GM12892 (cell line): ENCODE data around the gene DNPEP. TPM values are rescaled to one million over a fixed set of nuclear protein-coding genes. Genes with fewer than 3 reads are reported as not detected.

ENCODE experiments used
- DNase-seq: peaks from one replicate; pipeline ENCODE4 v3.0.0; 2011; ENCODE audit not compliant: insufficient read length
- FAIRE-seq: peaks from 2 replicates; lab custom pipeline; 2011; peaks lifted over from hg19 to GRCh38; lab: Jason Lieb, UNC
- POLR2A ChIP-seq: IDR thresholded peaks from 2 replicates; pipeline ENCODE4 v1.6.1; 2011; ENCODE audit warnings: low read depth, low read length, control low read depth
- POLR2AphosphoS5 ChIP-seq: IDR thresholded peaks from 2 replicates; pipeline ENCODE4 v1.6.1; 2011; ENCODE audit warnings: low read depth, low read length, control low read depth
- TAF1 ChIP-seq: IDR thresholded peaks from 2 replicates; pipeline ENCODE4 v1.6.1; 2011; ENCODE audit warnings: low read depth, mild to moderate bottlenecking, control low read depth, low read length, borderline replicate concordance
- polyA plus RNA-seq: library from polyadenylated mRNA; unstranded; fragments of >200 nt; gene quantifications from one replicate; pipeline ENCODE4 v1.2.1, GENCODE V29; 2012; ENCODE audit warnings: missing spikeins, inconsistent platforms; ENCODE audit not compliant: missing spikeins

DNPEP gene
- 67.0 TPM for polyA plus RNA-seq

DNA sequence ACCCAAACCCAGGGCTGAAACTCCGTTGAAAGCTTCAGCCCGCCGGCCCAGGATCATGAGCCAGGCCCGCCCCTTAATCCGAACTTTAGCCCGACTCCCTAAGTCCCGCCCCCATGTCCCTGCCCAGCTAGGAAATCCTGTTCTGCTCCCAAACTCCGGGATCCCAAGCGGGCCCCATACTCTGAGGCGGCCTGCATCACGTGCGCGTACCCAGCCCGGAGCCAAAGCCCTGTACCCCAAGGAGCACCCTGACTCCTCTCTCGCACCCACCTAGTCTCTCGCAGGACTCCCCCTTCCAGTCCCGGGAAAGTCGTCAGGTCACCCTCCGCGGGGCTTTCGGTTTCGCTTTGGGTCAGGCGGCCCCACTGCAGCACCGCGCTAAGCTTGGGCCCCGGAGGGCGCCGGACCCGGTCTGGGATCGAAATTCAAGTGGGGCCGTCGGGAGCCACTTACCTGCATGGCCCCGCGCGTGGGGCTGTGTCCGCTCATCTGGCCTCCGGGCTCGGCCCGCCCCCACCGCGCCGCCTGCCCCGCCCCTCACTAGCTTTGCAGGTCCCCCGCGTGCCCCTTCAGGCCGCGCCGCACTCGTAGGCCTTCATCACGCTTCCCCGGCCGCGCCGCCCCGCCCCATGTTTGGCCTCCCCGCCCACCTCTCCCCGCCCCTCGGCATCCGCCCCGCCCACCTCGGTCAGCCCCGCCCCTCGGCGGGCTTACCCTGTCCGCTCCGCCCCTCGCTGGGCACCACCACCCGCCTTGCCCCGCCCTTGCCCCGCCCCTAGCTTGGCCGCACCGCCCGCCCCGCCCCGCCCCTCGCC, at the start of gene DNPEP:
Gene DNPEP (minus strand): TSS at position 607 of the 815 bp plus-strand sequence. CDS start 118 bp downstream, at position 489.
- peak; percentile 81 for DNase-seq
- TF ChIP-seq POLR2A, result peak; percentile 64
- TF ChIP-seq POLR2AphosphoS5, result 0 out of 2 replicates have a peak, but pooled peaks have one; percentile 35
- no peak for TF ChIP-seq TAF1
- no peak for FAIRE-seq

DNA sequence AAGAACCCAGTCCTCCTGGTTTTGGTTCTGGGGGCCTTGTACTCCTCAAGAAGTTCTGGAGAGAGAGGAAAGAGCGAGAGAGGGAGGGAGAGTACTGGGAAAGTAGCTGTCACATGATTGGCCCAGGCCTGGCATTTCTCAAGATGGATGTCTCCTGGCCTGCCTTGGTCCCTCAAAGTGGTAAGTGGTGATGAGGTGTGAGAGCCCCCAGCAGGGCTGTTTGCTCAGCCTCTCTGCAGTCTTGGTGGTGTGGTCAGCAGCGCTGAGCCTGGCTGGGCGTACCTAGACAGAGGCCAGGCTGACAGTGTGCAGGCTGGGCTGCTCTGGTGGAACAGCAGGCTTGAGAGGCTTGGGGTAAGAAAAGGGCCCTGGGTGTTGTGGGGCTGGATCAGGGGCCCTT, 49.4 kb upstream of the DNPEP start:
- no peak for FAIRE-seq

DNA sequence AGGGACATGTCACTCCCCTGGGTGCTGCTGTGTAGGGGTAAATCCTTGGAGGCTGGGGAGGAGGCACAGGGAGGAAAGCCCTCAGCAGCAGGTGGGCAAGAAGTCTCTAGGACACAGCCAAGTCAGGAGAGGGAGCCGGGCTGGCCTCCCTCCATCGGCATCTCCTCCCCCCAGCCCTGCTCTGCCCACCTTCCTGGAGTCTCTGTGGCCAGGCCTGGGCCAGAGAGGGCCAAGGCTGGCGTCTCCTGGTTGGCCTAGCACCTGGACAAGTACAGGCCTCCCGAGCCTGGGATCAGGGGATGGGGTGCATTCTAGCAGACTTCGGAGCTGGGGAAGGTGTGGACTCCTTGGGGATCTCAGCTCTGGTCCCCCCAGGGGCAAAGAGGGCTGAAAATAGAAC, 48.8 kb upstream of the DNPEP start:
- no peak for TF ChIP-seq POLR2AphosphoS5
- TF ChIP-seq TAF1, result no peak
- TF ChIP-seq POLR2A, result no peak
- FAIRE-seq, result no peak
- no peak for DNase-seq

More for the DNA sequence above, 49.4 kb upstream of the DNPEP start:
- TF ChIP-seq POLR2AphosphoS5 (no peak), POLR2A (no peak), TAF1 (no peak)
- DNase-seq, result no peak

DNA sequence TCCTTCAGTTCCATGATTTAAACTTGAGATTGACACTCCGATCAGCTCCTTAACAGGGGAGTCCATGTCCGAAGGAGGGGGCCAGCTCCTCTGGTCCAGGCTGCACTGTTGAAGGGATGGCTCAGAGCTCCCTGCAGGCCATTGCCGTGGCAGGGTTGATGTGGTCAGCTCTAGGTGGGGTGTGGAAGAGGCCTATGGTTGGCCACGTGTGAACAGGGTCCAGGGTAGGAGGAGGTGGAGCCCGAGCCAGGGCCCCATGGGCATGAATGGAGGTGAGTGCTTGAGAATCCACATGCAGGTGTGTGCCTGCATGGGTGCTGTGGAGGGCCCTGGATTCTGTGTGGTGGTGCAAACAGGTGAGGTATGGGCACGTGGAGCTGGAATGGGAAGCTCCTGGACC, 48.0 kb upstream of the DNPEP start:
- TF ChIP-seq POLR2AphosphoS5, result no peak
- FAIRE-seq, result no peak
- DNase-seq, result no peak

DNA sequence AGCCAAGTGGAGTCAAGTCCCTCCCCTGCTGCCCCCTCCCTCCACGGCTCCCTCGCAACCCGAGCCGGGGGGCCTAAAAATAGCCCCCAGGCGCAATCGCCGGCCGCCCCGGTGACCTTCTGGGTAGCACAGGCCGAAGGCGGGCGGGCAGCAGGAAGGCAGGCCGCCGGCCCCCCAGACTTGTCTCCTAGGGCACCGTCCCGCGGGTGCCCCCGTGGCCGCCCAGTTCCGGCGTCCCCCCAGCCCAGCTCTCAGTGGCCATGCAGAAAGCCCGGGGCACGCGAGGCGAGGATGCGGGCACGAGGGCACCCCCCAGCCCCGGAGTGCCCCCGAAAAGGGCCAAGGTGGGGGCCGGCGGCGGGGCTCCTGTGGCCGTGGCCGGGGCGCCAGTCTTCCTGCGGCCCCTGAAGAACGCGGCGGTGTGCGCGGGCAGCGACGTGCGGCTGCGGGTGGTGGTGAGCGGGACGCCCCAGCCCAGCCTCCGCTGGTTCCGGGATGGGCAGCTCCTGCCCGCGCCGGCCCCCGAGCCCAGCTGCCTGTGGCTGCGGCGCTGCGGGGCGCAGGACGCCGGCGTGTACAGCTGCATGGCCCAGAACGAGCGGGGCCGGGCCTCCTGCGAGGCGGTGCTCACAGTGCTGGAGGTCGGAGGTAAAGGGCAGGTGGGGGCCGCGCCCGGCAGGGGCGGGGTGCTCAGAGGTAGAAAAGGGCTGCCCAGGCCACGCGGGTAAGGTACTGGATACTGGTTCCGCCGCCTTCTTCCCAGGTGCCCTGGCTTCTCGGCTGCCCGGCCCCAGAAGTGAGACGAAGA, 47.2 kb upstream of the DNPEP start, which contains the start of gene SPEG:
Gene SPEG (plus strand): TSS at position 126 of the 808 bp plus-strand sequence. CDS start 135 bp downstream, at position 261.
- TF ChIP-seq POLR2AphosphoS5 (no peak), TAF1 (no peak), POLR2A (no peak)
- FAIRE-seq (no peak), DNase-seq (no peak)

DNA sequence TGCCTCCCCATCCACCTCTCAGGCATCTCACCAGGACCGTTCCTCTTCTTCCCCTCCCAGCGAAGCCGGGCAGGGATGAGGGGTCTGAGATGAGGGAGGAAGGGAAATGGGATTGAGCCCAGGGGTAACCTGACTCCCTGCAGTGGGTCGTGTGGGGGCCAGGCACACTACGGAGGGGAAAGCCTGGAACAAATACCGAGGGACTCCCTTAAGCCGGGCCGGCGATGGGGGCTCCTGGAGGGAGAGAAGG, 46.7 kb upstream of the DNPEP start:
- DNase-seq, result no peak
- no peak for TF ChIP-seq TAF1
- TF ChIP-seq POLR2AphosphoS5, result no peak
- no peak for TF ChIP-seq POLR2A
- FAIRE-seq, result no peak

DNA sequence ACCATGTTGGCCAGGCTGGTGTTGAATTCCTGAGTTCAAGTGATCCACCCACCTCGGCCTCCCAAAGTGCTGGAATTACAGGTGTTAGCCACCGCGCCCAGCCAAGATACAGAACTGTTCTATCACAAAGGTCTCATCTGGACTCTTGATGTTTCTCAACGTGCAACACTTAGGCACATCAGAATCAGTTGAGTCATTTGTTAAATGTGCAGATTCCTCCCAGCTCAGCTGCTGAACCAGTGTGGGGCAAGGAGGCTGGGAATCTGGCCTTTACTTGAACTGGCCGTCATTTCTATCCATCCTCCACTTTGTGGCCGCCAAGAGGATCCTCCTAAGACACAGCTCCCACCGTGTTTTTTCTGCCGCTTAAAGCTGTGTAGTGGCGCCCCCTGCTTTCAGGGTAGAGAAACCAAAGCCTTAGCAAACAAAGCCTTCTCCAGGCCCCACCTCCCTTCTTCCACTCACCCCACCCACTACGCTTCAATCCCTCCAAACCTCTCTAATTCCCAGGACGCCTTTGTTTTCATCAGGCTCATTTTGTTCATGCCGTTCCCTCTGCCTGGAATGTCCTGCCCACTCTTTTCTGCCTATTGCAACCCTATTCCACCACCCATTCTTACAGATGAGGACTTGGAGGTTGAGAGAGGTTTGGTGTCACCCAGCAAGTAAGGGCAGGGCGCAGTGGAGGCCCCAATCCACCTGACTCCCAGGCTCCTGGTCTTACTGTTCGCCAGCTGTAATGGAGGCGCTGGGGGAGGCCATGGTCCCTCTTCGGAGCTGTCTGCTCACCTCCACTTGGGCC, 46.2 kb upstream of the DNPEP start:
- DNase-seq (no peak), FAIRE-seq (no peak)
- TF ChIP-seq TAF1 (no peak), POLR2AphosphoS5 (no peak), POLR2A (no peak)

DNA sequence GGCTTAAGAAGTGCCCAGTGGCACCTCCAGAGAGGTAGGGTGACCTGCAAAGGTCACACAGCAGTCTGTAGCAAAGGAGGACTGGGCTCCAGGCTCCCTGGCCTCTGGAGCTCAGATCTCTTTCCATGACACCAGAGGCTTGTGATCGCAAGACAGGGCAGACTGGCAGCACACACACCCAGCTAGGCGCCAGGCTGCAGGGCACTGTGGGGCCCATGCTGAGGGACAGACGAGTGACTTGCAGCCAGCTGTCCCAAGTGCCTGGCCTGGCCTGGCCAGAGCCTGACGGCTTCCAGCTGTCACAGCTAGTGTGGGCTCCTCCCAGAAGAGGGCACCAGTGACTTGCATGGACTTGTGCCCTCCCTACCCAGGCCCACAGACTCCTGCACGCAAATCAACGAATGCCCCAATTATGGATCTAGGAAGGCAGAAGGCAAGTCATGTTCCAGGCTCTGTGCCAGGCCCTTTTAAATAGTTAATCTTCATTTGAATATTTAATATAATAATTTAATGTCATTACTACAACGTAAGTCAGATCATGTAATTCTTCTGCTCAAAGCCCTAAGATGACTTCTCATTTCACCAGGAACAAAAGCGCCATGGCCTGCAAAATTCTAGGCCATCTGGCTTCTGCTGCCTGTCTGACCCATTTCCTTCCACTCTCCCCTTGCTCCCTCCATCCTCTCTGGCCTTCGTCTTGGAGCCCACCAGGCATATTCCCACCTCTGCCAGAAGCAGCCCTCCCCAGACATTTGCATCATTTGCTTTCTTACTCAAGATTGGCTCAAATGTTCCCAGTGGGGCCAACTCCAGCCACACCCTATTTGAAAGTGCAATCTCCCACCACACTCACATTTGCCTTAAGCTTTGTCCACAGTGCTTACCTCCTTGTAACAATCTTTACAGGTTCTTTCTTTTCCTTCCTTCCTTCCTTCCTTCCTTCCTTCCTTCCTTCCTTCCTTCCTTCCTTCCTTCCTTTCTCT, 43.2 kb upstream of the DNPEP start:
- DNase-seq, result no peak
- no peak for FAIRE-seq
- TF ChIP-seq POLR2AphosphoS5 (no peak), POLR2A (no peak), TAF1 (no peak)

DNA sequence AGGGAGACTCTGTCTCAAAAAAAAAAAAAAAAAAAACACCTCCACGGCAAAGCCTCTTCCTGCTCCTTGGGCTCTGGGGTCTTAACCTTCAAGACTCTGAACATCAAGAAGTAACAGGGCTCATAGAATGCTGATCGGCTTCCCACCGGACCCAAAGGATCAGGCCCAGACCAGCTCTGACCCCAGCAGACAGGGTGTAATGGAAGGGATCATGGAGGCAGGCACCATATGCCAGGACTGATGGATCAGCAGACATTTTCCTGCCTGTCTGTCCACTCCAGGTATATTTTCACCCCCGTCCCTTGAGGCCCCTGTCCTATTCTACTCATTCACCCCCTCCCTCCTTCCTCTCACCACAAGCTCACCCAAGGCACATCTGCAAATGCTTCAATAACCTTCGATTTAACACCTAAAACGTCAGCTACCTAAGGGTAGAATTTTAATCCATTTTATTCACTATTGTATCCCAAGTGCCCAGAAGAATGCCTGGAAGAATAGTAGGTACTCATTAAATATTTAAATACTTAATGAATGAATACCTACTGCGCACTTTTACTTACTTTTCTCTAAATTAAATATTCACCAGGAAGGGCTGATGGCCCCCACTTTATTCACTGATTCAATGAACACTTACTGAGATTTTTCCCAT, 42.4 kb upstream of the DNPEP start:
- FAIRE-seq (no peak), DNase-seq (no peak)
- TF ChIP-seq TAF1 (no peak), POLR2AphosphoS5 (no peak), POLR2A (no peak)

DNA sequence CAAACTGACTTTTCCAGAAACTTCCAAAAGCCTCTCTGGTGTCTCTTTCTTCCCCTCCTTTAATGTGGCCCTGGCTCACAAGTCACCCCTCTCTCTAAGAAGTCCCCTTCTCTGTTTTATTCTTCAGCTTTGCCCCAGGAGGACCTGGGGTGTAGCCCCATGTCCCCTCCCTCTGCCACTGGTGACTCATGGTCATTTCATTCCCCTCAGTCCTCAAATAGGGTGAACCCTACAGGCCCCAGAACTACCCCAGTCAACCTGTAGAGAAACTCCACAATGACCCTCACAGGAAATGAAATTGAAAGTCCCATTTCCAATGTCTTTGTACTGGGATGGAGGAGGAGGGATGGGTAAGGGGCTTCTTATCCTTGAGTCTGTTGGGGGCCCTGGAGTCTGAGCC, 40.8 kb upstream of the DNPEP start:
- no peak for FAIRE-seq
- no peak for TF ChIP-seq POLR2AphosphoS5
- no peak for TF ChIP-seq POLR2A
- no peak for TF ChIP-seq TAF1
- DNase-seq, result no peak
